GM10847 (cell line): ENCODE data around the gene KLHL40.

Experiments
- POLR2A ChIP-seq: IDR thresholded peaks from 2 replicates; pipeline ENCODE4 v1.6.1; 2011; ENCODE audit not compliant: insufficient read length; ENCODE audit errors: extremely low read depth

The KLHL40 gene

DNA sequence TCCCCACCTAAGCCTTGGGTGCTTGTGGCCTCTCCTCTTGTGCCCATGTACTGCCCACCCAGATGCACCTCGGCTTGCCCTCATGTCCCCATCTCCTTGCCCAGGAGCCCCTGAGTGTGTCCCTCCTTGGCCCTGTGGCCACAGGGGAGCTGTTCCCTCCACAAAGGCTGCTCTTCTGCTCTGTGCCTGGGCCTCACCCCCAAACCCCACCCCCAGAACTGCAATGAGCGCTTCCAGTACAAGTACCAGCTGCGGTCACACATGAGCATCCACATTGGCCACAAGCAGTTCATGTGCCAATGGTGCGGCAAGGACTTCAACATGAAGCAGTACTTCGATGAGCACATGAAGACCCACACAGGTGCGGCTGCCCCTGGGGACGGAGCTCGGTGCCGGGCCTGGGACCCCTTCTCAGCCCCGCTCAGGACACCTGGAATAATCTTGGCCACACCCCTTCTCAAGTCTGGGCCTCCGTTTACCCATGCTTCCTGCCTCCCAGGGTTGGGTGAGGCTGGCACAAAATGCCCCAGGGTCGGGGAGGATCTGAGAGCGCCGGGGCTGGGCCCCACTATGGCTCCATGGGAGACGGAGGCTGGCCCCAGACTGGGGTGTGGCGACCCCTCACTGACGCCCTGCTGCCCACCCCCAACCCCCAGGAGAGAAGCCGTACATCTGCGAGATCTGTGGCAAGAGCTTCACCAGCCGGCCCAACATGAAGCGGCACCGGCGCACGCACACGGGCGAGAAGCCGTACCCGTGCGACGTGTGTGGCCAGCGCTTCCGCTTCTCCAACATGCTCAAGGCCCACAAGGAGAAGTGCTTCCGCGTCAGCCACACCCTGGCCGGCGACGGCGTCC lies 21.5 kb upstream of the KLHL40 start:
- no peak for TF ChIP-seq POLR2A

DNA sequence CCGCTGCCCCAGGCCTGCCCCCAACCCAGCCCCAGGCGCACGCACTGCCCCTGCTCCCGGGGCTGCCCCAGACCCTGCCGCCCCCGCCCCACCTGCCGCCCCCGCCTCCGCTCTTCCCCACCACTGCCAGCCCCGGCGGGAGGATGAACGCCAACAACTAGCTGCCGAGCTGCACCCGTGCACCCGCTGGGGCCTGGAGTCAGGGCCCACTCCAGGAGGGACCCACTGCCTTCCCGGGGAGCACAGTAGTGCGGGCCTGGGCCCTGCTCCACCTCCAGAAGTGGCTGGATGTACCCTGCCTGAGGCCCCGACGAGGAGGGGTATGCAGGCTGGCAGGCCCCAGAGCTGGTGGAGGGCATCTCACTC lies 20.9 kb upstream of the KLHL40 start:
- TF ChIP-seq POLR2A: no peak

DNA sequence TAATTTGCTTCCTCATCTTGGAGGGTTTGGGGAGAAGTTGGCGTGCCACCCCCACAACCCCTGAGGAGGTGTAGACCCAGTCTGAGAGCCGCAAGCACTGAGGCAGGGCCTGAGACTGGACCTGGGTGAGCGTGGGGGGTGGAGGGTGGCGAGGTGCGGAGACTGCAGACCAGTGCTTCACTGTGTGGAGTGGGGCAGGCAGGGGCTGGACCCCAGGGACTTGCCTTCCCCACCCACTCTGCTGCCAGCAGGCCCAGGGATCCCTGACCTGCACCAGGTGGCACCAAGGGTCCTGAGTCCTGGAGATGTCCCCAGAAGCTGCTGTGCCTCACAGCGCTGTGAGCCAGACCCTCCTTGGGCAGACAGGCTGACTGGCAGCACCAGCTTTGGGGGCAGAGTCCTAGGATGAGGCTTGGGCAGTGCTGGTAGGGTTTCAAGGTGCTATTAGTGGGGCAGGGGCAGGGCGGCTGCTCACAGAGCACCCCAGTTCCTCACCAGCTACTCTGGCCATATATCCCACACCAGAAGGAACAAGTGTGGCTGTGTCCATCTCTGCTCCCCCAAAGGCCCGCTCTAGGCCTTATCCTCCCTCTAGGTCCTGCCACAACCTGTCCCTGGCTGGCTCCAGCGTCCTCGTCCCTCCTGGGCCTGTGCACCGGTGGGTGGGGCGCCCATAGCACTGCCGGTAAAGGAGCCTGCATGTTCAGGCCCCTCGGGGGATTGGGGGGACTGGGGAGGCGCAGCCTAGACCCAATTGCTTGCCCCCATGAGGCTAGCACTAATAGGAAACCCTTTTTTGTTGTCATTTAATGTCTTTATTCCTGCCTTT lies 20.1 kb upstream of the KLHL40 start:
- no peak for TF ChIP-seq POLR2A

GRCh38 chr3:42666022-42666421 lies 19.3 kb upstream of the KLHL40 start:
- no peak for TF ChIP-seq POLR2A

- TF ChIP-seq POLR2A: no peak
Observed at GRCh38 chr3:42666577-42666998, 18.7 kb upstream of the KLHL40 start.

- no peak for TF ChIP-seq POLR2A
Observed at GRCh38 chr3:42667096-42667522, 18.2 kb upstream of the KLHL40 start.

DNA sequence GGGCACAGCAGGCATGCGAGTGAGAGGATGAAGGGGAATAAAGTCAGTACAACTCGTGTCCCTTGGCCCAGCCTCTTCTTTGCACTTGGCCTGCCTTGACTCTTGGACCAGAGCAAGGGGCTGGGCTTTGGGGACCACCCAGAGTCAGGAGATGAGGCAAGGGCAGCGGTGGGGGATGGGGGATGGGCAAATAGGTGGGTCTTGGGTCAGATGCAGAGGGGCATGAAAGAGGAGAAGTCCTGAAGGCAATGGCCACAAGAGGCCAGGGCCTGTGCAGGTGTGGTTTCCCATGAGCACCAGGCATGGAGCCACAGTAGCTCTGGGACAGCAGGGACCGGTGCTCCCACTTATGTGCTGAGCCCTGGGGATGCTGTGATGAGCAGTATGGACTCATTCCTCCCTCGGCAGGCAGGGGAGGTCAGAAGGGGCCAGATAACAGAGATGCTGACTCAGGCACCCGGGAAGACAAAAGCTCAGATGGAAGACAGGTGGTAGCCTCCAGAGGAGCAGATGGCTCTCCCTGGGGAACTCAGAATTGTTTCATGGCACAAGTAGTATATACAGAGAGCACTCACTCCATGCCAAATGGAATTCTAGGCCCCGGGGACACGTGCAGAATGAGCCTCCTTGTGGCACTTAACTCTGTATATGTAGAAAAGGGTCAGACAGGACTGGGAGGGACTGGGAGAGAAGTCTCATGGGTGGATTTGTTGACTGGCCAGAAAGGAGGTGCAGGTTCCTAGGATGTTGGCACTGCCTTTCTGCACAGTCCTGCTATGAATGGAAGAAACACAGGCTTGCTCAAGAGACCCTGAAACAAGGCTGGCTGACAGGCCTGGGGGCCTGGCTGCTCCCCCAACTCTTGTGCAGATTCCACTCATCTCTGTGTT lies 17.6 kb upstream of the KLHL40 start:
- TF ChIP-seq POLR2A: no peak

DNA sequence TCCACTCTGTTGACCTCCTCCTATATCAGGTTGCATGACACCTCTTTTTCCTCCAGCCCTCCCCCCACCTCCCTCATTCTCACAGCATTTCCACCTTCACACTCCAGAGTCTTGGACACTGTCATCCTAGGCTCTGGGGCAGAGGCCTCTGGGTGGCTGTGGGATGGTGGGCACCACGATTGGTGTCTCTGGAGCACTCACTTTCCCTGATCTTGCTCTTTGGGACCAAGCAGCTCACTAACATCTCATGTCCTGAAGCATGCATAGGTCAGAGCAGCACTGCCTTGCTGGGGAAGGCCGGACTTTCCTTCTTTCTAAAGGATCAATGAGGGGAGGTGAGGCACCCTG lies 16.9 kb upstream of the KLHL40 start:
- no peak for TF ChIP-seq POLR2A

- TF ChIP-seq POLR2A: no peak
Observed at GRCh38 chr3:42668793-42669217, 16.5 kb upstream of the KLHL40 start.

DNA sequence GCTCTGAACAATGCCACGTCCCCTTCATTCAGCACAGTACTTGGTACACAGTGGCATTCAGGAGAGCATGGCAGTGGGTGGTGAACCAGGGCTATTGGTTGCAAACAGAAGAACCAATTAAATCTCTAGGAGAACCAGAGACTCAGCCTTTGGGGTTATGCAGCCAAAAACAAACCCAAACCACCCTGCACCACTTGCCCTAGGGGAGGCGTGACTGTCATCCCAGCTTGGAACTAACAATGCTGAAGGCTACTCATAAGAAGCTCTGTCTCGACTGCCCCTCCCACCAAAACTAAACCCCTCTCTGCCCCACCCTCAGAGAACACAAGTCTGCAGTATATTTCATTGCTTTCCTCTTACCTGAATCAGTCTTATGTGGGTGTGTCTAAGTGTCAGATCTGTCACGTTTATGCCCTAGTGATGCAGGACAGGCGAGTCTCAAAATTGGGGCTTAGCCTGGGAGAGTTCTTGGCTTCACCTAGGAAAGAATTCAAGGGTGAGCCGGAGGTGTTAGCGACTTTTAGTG lies 15.2 kb upstream of the KLHL40 start:
- TF ChIP-seq POLR2A: no peak

GRCh38 chr3:42670670-42671069 lies 14.7 kb upstream of the KLHL40 start:
- no peak for TF ChIP-seq POLR2A

DNA sequence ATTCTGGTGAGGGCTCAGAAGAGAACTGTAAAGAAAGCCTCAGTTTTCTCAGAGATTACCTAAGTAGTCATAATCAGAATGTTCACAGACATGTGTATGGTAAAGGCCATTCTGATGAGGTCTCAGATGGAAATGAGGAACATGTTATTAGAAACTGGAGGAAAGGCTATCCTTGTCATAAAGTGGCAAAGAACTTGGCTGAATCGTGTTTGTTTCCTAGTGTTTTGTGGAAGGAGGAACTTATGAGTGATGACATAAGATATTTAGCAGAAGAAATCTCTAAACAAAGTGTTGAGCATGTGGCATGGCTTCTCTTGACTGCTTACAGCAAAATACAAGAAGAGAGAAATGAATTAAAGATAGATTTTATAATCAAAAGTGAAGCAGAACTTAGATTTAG lies 12.8 kb upstream of the KLHL40 start:
- no peak for TF ChIP-seq POLR2A

DNA sequence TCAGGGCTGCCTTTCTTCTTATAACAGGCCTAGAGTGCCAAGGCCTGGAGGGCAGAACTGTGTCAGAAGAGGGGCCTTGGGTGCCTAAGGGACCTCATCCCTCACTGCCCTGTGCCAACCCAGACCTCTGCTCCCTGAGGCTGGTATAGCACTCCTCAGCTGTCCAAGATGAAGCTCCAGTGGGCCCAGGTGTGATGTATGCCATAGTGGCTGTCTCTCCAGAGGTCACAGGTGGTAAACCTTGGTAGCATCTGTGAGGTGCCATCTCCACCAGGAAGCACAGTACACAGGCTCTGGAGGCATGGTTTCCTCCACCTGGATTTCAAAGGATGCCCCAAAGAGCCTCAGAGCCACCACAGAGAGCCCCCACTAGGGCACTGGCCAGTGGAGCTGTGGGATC lies 12.3 kb upstream of the KLHL40 start:
- TF ChIP-seq POLR2A: no peak

DNA sequence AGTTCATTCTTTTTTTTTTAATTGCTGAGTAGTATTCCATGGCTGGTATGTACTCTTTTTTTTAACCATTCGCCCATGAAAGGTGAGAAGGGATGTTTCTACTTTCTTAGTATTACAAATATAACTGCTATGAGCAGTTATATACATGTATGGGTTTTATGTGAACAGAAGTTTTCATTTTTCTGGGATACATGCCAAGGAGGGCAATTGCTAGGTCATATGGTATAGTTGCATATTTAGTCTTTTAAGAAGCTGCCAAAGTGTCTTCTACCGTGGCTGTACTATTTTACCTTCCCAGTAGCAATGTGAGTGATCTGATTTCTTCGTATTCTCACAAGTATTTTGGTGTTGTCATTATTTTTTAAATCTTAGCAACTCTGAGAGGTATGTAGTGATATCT lies 11.2 kb upstream of the KLHL40 start:
- TF ChIP-seq POLR2A: no peak

- no peak for TF ChIP-seq POLR2A
Observed at GRCh38 chr3:42675909-42676308, 9.4 kb upstream of the KLHL40 start.

- no peak for TF ChIP-seq POLR2A
Observed at GRCh38 chr3:42678447-42678846, 6.9 kb upstream of the KLHL40 start.

DNA sequence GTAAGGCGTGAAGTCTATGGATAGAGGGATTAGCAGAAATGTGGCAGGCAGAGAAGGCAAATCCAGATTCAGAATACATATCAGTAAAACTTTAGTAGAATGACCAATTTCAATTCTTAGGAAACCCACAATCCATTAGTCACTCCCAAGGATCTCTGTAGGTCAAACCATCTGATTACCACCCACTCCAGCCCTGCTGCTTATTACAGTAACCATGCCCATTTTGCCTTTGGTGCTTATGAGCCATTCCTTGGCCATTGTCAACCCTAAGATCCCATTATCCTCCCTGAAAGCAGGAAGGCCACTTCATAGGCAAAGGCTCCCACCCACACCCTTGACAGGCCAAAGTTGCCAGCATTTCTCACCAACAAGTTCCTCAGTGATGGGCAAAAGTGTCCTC lies 5.1 kb upstream of the KLHL40 start:
- TF ChIP-seq POLR2A: no peak
